ENCODE results near the gene KHDC3L. TPM values are rescaled to one million over a fixed set of nuclear protein-coding genes. Genes with fewer than 3 reads are reported as not detected.

Gene KHDC3L
- total RNA-seq, 1 donor = not detected

DNA sequence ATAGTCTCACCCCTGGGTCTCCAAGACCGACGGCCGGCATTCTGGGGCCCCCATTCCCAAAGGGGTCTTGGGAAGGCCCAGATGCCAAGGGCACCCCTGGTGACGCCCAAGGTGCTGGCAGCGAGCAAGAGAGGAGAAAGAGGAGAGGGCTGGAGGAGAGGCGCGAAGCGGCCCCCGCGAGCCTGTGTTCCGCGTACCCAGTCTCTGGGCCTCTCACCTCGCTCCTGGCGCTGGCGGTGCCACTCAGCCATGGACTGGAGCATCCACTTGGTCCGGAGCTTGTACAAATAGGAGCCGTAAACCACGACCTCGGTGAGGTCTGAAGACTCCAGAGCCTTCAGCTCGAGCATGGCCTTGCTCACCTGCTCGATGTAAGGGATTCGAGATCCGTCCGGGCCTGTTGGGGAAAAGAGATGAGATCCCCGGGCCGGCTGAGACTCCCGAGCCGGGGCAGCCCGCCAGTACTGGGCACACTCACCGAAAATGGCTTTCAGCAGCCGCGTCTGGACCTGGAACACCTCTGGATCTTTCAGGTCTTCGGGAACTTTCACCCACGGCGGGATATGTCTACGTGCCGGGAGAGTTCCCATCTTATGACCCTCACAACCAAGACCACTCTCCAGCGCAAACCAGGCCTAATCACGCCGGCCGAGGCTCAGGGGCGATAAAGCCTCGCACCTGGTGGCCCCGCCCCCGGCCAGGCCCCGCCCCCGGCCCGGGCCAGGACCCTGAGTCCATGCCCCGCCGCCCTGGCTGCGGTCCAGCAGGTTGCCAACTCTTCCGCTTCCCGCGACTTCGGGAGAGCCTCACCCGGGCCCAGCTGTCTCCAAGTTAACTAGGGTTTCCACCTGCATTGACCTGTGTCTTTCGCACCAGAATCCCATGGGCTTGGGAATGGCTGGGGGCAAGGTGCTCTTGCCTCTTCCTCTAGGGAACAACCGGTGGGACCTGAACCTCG, 8.5 kb upstream of the KHDC3L start, which contains the start of gene DPPA5:
Gene DPPA5, minus strand, starts transcription at position 641 of the 958 bp plus-strand sequence. Its CDS starts 51 bp downstream, at position 590.
- TF ChIP-seq, protein P1, sequence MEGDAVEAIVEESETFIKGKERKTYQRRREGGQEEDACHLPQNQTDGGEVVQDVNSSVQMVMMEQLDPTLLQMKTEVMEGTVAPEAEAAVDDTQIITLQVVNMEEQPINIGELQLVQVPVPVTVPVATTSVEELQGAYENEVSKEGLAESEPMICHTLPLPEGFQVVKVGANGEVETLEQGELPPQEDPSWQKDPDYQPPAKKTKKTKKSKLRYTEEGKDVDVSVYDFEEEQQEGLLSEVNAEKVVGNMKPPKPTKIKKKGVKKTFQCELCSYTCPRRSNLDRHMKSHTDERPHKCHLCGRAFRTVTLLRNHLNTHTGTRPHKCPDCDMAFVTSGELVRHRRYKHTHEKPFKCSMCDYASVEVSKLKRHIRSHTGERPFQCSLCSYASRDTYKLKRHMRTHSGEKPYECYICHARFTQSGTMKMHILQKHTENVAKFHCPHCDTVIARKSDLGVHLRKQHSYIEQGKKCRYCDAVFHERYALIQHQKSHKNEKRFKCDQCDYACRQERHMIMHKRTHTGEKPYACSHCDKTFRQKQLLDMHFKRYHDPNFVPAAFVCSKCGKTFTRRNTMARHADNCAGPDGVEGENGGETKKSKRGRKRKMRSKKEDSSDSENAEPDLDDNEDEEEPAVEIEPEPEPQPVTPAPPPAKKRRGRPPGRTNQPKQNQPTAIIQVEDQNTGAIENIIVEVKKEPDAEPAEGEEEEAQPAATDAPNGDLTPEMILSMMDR (IDR thresholded peaks at IDR 0.05; ENCODE audit: insufficient read depth, low read length) = no peak
- no peak for DNase-seq (ENCODE audit: low read depth)
- no peak within 1 kb of the TSS for H3K4me3 ChIP-seq (ENCODE audit: low read depth, low read length)

GRCh38 chr6:73362869-73363536, 545 bp downstream of the KHDC3L start:
- no peak for DNase-seq (ENCODE audit: low read depth)
- H3K4me3 ChIP-seq (ENCODE audit: low read depth, low read length) = no peak overlapping the region
- TF ChIP-seq, protein P1 (IDR thresholded peaks at IDR 0.05; ENCODE audit: insufficient read depth, low read length) = no peak

GRCh38 chr6:73363537-73363875, 1.0 kb downstream of the KHDC3L start:
- TF ChIP-seq, protein P1 (IDR thresholded peaks at IDR 0.05; ENCODE audit: insufficient read depth, low read length) = no peak
- no peak for DNase-seq (ENCODE audit: low read depth)
- no peak overlapping the region for H3K4me3 ChIP-seq (ENCODE audit: low read depth, low read length)

- TF ChIP-seq, protein P1 (IDR thresholded peaks at IDR 0.05; ENCODE audit: insufficient read depth, low read length) = no peak
- no peak for DNase-seq (ENCODE audit: low read depth)
- no peak overlapping the region for H3K4me3 ChIP-seq (ENCODE audit: low read depth, low read length)
Measured at GRCh38 chr6:73364121-73364520, 1.7 kb downstream of the KHDC3L start.

DNA sequence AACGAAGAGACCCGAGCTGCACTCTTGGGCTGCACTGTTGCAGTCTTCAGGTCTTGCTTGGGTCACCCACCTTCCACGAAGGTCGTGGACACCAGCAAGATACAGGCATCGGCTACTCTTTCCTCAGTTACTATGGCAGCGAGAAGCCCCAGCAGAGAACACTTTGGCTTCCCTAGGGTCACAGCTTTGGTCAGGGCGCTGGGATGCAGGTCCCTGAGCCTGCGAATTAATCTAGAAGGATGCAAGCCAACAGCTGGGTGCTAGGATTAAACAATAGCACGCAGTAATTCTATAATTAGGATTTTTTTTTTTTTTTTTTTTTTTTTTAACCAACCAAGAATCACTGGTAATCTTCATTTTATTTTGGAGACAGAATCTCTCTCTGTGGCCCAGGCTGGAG, 2.1 kb downstream of the KHDC3L start:
- TF ChIP-seq, protein P1 (IDR thresholded peaks at IDR 0.05; ENCODE audit: insufficient read depth, low read length) = no peak
- DNase-seq (ENCODE audit: low read depth) = no peak
- H3K4me3 ChIP-seq (ENCODE audit: low read depth, low read length) = no peak overlapping the region

GRCh38 chr6:73367761-73368355, 5.4 kb downstream of the KHDC3L start:
- TF ChIP-seq, protein P1 (IDR thresholded peaks at IDR 0.05; ENCODE audit: insufficient read depth, low read length) = no peak
- DNase-seq (ENCODE audit: low read depth) = peak; percentile 12
- no peak overlapping the region for H3K4me3 ChIP-seq (ENCODE audit: low read depth, low read length)

Measured in fibroblast of the aortic adventitia (primary cell).